Calu3 (cell line): ENCODE data around the gene IZUMO1. TPM values are rescaled to one million over a fixed set of nuclear protein-coding genes. Genes with fewer than 3 reads are reported as not detected.

ENCODE experiments used
- BruUV-seq: library from RNA; stranded (reverse); fragments of 400-500 nt; replicated peaks from 2 replicates; lab custom pipeline; 2021; lab: Mats Ljungman, UMichigan
- CTCF ChIA-PET: fragments of 300-600 bp; sonication (Branson Sonifier 250); formaldehyde crosslinking; loops from one replicate; lab custom pipeline; 2022; ENCODE audit warnings: antibody characterized with exemption; lab: Charles Lee
- DNase-seq: peaks from one replicate; pipeline ENCODE4 v3.0.0; 2022
- H3K27ac Mint-ChIP-seq: one replicate; pipeline ENCODE4 v1.8.0; 2022; ENCODE audit warnings: mixed read lengths; ENCODE audit not compliant: unreplicated experiment
- H3K27me3 Mint-ChIP-seq: one replicate; pipeline ENCODE4 v1.8.0; 2022; ENCODE audit warnings: mixed read lengths; ENCODE audit not compliant: unreplicated experiment
- H3K36me3 Mint-ChIP-seq: one replicate; pipeline ENCODE4 v1.8.0; 2022; ENCODE audit warnings: mild to moderate bottlenecking, moderate library complexity, mixed read lengths; ENCODE audit not compliant: insufficient read depth, unreplicated experiment
- H3K4me1 Mint-ChIP-seq: one replicate; pipeline ENCODE4 v1.8.0; 2022; ENCODE audit warnings: mild to moderate bottlenecking, low read depth, mixed read lengths; ENCODE audit not compliant: unreplicated experiment
- H3K4me3 Mint-ChIP-seq: one replicate; pipeline ENCODE4 v1.8.0; 2022; ENCODE audit warnings: mild to moderate bottlenecking, low read depth, moderate library complexity, mixed read lengths; ENCODE audit not compliant: unreplicated experiment
- H3K9me3 Mint-ChIP-seq: one replicate; pipeline ENCODE4 v1.8.0; 2022; ENCODE audit warnings: low read depth, mixed read lengths; ENCODE audit not compliant: unreplicated experiment
- CTCF ChIP-seq: fragments of 200-600 bp; IDR thresholded peaks from one replicate; pipeline ENCODE4 v1.8.0; 2022; ENCODE audit warnings: antibody characterized with exemption; ENCODE audit not compliant: unreplicated experiment
- intact Hi-C: fragments of 100-400 bp; cut with micrococcal nuclease; formaldehyde crosslinking; loops from one replicate; pipeline ENCODE4 v1.10.0; 2022; ENCODE audit not compliant: unreplicated experiment
- total RNA-seq: library from RNA; stranded (reverse); gene quantifications from 2 replicates; pipeline ENCODE4 v1.2.3, GENCODE V29; 2022

Gene IZUMO1
- total RNA-seq, 1 experiment from 2014 or later, result 0.31 TPM

GRCh38 chr19:48751845-48752495, 5.3 kb upstream of the IZUMO1 start:
- intact Hi-C loops, result no loop called here
- BruUV-seq, result TSS peak; percentile 57
- DNase-seq, result no peak

GRCh38 chr19:48750771-48751504, 4.2 kb upstream of the IZUMO1 start:
- no peaks in the 10 kb centered on the region for H3K9me3 Mint-ChIP-seq
- no TSS peak for BruUV-seq
- peak overlapping the region; percentile 14 for H3K4me3 Mint-ChIP-seq
- no peak overlapping the region for H3K27ac Mint-ChIP-seq
- CTCF ChIA-PET, result no interaction called here
- no peak for TF ChIP-seq CTCF
- H3K27me3 Mint-ChIP-seq, result no peaks in the 10 kb centered on the region
- peaks cover 36% of the 10 kb centered on the region for H3K36me3 Mint-ChIP-seq
- peaks cover 22% of the 10 kb centered on the region for H3K4me1 Mint-ChIP-seq
- no peak for DNase-seq
- intact Hi-C loops, result no loop called here

More at GRCh38 chr19:48751845-48752495, 5.3 kb upstream of the IZUMO1 start:
- Mint-ChIP-seq H3K4me3 (peak overlapping the region; percentile 71), H3K9me3 (no peaks in the 10 kb centered on the region), H3K27ac (peak overlapping the region; percentile 25), H3K36me3 (peaks cover 30% of the 10 kb centered on the region), H3K4me1 (peaks cover 22% of the 10 kb centered on the region), H3K27me3 (no peaks in the 10 kb centered on the region)
- no peak for TF ChIP-seq CTCF
- CTCF ChIA-PET, result interaction anchor here (0.6 to 1.0 kb wide), 2 partner anchors 40 to 1620 kb away, joined by 3 to 12 read pairs; no protein-coding TSS in a partner anchor

- Mint-ChIP-seq H3K27me3 (no peaks in the 10 kb centered on the region), H3K9me3 (no peaks in the 10 kb centered on the region), H3K4me3 (no peak overlapping the region), H3K27ac (no peak overlapping the region), H3K36me3 (peaks cover 37% of the 10 kb centered on the region), H3K4me1 (peaks cover 18% of the 10 kb centered on the region)
- no TSS peak for BruUV-seq
- intact Hi-C loops, result no loop called here
- no peak for DNase-seq
- no peak for TF ChIP-seq CTCF
- CTCF ChIA-PET, result no interaction called here
These were observed 3.6 kb upstream of the IZUMO1 start for GRCh38 chr19:48750351-48750750.

DNA sequence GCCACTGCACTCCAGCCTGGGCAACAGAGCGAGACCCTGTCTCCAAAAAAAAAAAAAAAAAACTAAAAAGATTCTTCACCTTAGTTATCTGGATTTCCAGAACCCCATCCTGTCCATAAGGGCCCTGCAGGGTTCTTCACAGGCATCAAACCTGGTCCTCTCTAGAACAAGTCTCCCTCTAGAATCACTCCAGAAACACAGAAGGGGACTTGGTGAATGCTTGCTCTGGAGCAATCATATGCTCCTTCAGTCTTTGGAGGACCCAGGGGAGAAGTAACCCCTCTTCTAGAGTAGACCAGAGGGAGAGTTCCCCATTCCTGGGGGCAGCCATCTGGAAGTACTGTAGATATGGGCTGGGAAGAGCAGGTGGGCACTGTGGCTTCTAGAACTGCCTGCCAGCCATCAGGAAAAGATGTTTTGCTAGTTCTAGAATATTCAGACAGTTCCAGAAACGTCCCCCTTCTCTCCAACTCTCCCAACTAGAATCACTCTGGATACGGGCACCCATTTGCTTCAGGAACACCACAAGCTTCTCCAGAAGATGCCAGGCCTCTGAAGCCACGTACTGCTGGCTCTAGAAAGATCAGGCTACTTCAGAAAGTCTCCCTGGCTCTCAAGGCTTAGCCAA, 3.0 kb upstream of the IZUMO1 start:
- BruUV-seq, result no TSS peak
- Mint-ChIP-seq H3K27ac (no peak overlapping the region), H3K4me3 (no peak overlapping the region), H3K36me3 (peaks cover 37% of the 10 kb centered on the region), H3K27me3 (no peaks in the 10 kb centered on the region), H3K4me1 (peaks cover 12% of the 10 kb centered on the region), H3K9me3 (no peaks in the 10 kb centered on the region)
- no peak for DNase-seq
- TF ChIP-seq CTCF, result no peak
- intact Hi-C loops, result no loop called here
- CTCF ChIA-PET, result no interaction called here
